Nephron progenitor cell (in vitro differentiated cells): ENCODE measurements around the gene INPP5F.
A peak's percentile ranks its signal among the peaks of the same experiment; 100 is the strongest.

Source experiments
- DNase-seq: peaks from one replicate; pipeline ENCODE4 v3.0.0; 2021
- H3K27ac Mint-ChIP-seq: 2 replicates; pipeline ENCODE4 v1.8.0; 2021; ENCODE audit warnings: mild to moderate bottlenecking, moderate library complexity, mixed read lengths
- H3K27me3 Mint-ChIP-seq: 2 replicates; pipeline ENCODE4 v1.8.0; 2021; ENCODE audit warnings: mild to moderate bottlenecking, low read depth, mixed read lengths; ENCODE audit not compliant: poor library complexity
- H3K36me3 Mint-ChIP-seq: 2 replicates; pipeline ENCODE4 v1.8.0; 2021; ENCODE audit warnings: low read depth, mixed read lengths
- H3K4me1 Mint-ChIP-seq: 2 replicates; pipeline ENCODE4 v1.8.0; 2021; ENCODE audit warnings: mixed read lengths
- H3K4me3 Mint-ChIP-seq: 2 replicates; pipeline ENCODE4 v1.8.0; 2021; ENCODE audit warnings: mild to moderate bottlenecking, moderate library complexity, mixed read lengths
- H3K9me3 Mint-ChIP-seq: 2 replicates; pipeline ENCODE4 v1.8.0; 2021; ENCODE audit warnings: mild to moderate bottlenecking, moderate library complexity, mixed read lengths
- CTCF ChIP-seq: fragments of 200-600 bp; sonication (generic); IDR thresholded peaks from 2 replicates; pipeline ENCODE4 v1.5.0; 2021; ENCODE audit warnings: antibody characterized with exemption

The INPP5F gene

DNA sequence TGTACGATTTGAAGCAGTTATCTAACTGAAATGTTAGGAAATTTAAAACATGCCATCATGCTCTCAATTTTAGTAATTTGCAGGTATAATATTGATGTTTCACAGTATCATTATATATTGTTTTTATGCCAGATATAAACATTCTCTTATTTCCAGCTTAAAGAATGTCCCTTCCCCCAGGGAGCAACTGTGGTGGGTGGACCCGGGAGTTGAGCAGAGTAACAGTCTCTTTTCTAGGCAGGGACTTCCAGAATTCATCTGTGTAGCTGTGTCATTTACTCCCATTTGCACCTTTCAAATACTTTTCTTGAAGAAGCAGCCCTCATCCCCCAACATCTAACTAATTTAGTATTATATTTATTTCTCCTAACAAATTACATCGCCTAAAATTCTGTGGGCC, 9.6 kb downstream of the INPP5F start:
- Mint-ChIP-seq H3K27ac (no peak overlapping the region), H3K4me1 (peaks cover 38% of the 10 kb centered on the region), H3K36me3 (peaks cover 7% of the 10 kb centered on the region), H3K9me3 (no peaks in the 10 kb centered on the region), H3K4me3 (no peak overlapping the region), H3K27me3 (peaks cover 3% of the 10 kb centered on the region)
- DNase-seq = no peak
- no peak for TF ChIP-seq CTCF

DNA sequence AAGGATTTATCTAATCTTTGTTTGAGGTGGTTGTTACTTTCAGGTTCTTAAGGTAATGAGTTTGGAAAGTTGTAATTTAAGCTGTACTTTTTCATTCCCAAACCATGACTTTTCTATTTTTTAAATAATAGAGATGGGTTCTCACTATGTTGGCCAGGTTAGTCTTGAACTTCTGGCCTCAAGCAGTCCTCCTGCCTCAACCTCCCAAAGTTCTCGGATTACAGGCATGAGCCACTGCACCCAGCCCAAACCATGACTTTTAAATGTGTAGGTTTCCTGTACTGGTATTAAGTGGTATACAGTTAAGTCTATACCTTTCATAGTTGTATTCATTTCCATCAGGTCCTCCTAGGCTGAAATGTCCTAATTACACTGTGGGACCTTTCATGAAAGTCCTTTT, 10.4 kb downstream of the INPP5F start:
- H3K36me3 Mint-ChIP-seq = no peaks in the 10 kb centered on the region
- H3K27me3 Mint-ChIP-seq = peaks cover 3% of the 10 kb centered on the region
- no peak overlapping the region for H3K27ac Mint-ChIP-seq
- no peaks in the 10 kb centered on the region for H3K9me3 Mint-ChIP-seq
- DNase-seq = no peak
- no peak overlapping the region for H3K4me3 Mint-ChIP-seq
- TF ChIP-seq CTCF = no peak
- H3K4me1 Mint-ChIP-seq = peaks cover 44% of the 10 kb centered on the region

DNA sequence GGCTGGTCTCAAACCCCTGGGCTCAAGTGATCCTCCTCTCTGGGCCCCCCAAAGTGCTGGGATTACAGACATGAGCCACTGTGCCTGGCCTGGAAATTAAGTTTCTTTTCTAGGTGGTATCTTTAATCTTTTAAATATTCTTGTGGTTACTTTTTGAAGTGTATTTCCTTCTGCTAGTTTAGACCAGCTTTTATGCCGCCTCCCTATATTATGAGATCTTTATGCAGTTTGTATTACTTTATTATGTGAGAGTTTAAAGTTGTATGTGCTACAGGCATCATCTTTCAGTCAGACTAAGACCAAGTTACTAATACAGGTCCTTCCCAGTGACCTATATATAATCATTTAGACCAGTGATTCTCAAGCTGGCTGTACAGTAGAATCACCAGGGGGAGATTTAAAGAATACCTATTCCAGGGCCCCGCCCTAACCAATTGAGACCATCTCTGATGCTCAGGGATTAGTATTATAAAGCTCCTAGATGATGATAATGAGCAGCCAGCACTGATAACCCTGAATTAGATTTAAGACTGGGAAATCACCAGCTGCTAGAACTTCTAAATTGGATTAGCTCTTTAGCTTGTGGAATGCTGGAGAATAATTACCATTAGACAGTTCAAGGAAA, 11.3 kb downstream of the INPP5F start:
- Mint-ChIP-seq H3K36me3 (no peaks in the 10 kb centered on the region), H3K4me1 (peaks cover 46% of the 10 kb centered on the region), H3K4me3 (no peak overlapping the region), H3K27ac (no peak overlapping the region), H3K9me3 (no peaks in the 10 kb centered on the region), H3K27me3 (peaks cover 3% of the 10 kb centered on the region)
- no peak for DNase-seq
- TF ChIP-seq CTCF = no peak

DNA sequence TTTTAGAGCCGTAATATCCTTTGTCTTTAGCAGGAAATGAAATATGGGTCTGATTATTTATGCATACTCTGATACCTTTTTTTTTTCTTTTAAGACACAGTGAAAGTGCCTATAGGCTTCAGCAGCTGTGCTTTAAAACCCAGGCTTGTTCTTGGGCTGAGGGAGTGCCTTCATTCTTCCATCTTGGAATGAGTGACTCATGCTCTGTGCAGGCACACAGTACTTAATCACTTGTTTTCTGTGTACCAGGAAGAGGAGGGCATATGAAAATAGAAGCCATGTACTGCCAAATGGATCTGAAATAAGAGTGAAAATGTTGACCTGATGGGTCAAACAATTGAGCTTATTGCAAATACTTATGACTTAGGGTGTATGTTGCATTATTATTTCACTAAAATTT, 12.0 kb downstream of the INPP5F start:
- DNase-seq = no peak
- H3K27me3 Mint-ChIP-seq = peaks cover 3% of the 10 kb centered on the region
- peaks cover 52% of the 10 kb centered on the region for H3K4me1 Mint-ChIP-seq
- no peak for TF ChIP-seq CTCF
- no peak overlapping the region for H3K4me3 Mint-ChIP-seq
- H3K9me3 Mint-ChIP-seq = no peaks in the 10 kb centered on the region
- H3K36me3 Mint-ChIP-seq = no peaks in the 10 kb centered on the region
- H3K27ac Mint-ChIP-seq = no peak overlapping the region

DNA sequence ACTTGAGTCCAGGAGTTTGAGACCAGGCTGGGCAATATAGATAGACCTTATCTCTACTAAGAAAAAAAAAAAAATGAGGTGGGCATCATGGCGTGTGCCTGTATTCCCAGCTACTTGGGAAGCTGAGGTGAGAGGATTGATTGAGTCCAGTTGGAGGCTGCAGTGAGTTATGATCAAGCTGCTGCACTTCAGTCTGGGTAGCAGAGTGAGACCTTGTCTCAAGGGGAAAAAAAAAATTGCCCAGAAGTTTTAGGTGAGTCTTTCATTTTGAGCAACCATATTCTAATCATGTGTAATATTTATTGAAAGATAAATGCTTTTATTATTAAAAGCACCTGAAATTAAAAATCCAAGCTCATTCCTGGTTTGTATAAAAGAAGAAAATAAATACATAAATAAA, 13.1 kb downstream of the INPP5F start:
- Mint-ChIP-seq H3K27me3 (peaks cover 3% of the 10 kb centered on the region), H3K4me3 (no peak overlapping the region), H3K27ac (peak overlapping the region; percentile 54), H3K9me3 (no peaks in the 10 kb centered on the region), H3K4me1 (peaks cover 57% of the 10 kb centered on the region), H3K36me3 (no peaks in the 10 kb centered on the region)
- no peak for TF ChIP-seq CTCF
- DNase-seq = no peak

- Mint-ChIP-seq H3K27ac (no peak overlapping the region), H3K4me1 (peaks cover 62% of the 10 kb centered on the region), H3K27me3 (peaks cover 3% of the 10 kb centered on the region), H3K36me3 (peaks cover 2% of the 10 kb centered on the region), H3K4me3 (no peak overlapping the region), H3K9me3 (no peaks in the 10 kb centered on the region)
- DNase-seq = no peak
- TF ChIP-seq CTCF = no peak
Measured at GRCh38 chr10:119740096-119740495, 14.2 kb downstream of the INPP5F start.
